ENCODE data around the gene MBD5.

Gene MBD5

DNA sequence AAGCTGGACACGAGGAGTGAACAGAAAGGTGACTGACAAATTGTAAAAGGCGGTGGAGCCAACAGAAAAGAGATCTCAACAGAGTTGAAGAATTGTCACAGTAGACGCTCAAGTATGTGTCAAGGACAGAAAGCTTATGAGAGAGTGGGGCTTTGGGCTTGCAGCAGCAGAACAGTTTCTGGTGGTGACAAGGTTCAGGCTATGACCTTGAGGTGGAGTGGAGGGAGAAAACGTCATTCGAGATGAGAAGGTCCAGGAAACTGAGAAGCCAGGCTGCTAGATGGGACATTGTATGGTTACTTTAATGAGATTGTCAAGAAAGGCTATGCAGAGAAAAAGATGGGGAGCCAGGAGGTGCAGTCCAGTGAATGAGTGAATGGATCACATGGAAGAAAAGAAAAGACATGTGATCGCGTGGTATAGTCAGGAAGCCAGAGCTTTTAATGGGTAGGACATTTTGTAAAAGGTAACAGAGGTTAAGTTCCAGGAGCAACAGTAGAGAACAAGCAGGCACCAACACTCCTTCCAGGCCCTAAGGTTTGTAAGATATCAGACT is 532.5 kb downstream of the MBD5 start:
- DNase-seq = no peak

DNA sequence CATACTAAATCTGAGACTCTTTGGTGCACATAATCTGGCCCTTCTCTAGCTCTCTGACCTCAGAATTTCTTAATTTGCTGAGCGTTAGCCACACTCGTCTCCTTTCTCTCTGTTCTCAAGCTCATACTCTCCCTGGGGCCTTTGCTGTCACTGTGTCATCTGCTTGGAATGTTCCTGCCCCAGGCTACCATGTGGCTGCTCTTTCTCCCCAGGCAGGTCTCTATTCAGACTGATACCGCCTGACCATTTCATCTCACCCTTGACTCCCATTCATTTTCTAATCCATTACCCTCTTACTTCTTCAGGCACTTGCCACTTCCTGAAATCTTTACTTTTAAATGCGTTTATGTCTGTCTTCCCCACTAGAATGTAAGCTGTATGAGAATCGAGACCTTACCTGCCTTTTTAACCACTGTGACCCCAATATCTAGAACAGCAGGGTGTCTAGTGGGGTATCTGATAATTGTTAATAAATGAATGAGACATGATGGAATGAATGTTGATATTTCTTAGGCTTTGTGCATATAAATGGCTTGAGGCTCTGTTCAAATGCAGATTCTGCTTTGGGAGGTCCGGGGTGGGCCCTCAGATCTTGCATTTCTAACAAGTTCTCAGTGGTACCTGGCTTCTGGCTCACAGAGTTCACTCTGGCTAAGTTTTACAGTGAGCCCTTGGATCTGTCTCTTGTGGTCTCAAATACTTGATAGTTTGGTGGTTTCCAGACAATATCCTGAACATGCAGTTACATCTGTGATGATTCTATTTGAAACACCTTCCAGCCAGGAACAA is 533.8 kb downstream of the MBD5 start:
- peak; percentile 15 for DNase-seq

DNA sequence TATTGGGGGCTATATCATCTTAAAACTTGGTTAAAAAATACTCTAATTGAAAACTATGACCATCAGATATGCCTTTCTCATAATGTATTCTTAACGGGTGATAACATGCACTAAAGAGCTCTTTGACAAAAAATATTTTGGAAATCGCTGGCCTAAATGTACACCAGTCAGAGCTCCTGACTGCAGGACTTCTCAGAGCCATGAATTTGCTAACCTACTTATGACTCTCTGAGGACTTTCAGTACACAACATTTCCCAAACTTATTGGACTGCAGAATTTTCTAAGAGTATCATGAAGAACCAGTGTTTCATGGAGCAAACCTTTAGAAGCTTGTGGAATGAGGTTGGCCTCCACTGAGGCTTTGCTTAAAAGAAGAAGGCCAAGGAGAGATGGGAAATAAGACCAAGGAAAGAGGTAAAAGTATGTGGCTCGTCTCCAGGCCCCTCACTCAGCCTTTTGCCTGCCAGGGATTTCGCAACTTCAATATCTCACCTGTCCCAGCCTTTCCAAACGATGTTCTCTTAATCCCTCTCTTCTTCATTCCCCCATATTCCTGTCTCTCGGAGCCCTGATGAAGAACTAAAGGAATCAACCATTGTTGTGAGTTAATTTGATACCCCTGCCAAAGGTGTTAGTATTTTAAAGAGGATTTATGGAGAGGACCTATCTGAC is 534.9 kb downstream of the MBD5 start:
- DNase-seq = no peak

DNA sequence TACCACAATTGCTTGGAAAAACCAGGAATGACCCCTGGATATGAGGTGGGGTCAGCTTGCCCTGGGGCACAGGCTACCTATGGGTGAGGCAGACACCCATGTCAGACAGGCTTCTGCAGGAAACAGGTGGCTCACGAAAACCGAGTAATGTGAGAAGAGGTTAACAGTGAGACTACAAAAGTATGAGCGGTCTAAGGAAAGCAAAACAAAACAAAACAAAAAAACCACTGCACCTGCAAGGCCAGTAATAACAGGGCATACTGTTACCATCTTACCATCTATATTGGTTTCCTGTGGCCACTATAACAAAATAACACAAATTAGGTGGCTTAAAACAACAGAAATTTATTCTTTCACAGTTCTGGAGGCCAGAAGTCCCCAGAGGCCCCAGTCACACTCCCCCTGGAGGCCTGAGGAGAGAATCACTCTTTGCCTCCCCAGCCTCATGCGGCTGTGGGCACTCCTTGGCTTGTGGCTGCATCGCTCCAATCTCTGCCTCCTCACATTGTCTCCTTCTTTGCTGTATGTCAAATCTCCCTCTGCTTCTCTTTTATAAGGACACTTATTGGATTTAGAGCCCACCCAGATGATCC is 537.0 kb downstream of the MBD5 start:
- DNase-seq = no peak

DNA sequence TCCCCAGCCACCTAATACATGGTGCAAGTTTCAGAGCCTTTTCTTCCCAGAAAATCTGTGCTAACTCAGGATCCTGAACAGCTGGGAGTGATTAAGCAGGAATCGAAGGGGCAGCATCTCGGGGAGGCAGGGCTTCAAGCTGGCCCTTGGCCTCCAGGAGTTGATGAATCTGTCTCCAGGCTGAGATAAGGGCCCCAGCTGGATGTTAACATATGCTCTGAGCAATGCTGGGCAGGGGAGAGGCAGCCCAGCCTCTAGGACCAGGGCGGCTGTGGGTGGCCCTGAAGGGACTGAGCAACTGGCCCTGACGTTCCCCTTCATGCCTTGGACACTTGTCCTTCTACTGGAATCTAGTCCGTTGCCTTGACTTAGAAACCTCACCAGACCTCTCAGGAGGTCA is 539.6 kb downstream of the MBD5 start:
- no peak for DNase-seq

DNA sequence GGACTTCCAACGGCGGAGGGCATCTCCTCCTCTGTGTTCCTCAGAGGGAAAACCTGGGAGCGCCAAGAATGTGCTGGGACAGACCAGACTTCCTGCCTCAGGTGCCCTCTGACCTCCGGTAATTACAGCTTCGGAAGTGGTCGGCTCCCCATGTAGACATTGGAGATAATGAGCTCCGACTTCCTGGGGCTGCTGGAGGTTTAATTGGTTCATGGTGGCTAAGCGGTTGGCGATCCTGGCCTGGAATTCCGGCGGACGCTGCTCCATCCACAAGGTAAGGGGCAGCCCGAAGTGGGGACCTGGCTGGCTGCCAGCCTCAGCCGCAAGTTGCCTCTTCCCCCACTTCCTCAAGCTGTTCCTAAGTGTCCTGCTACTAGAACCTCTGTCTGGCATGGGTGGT is 540.5 kb downstream of the MBD5 start:
- DNase-seq = no peak

DNA sequence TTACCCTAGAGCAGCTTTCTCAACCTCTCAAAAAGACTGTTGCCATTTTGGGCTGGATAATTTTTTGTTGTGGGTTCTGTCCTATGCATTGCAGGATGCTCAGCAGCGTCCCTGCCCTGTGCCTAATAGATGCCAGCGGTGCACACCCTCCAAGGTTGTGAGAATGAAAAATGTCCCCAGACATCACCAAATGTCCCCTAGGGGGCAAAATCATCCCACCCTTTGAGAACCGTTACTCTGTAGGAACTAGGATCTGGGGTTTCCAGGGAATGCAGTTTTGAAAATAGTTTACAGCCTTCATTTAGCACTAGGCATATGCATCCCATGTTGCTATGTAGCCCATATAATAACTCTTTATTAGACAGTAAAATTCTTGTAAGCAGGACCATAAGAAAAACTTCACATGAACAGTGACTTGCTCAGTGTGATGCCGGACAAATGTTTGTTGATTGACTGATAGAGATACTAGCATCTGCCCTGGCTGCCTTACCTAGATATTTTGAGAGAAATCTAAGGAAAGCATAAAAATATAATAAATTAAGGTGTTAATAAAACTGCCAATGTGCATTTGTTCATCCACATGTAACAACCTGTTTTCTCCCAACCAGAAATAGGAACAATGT is 544.5 kb downstream of the MBD5 start:
- no peak for DNase-seq
